ELF-1 (cell line): Measurements from ENCODE around the gene IQGAP3.

Experiments
- DNase-seq: peaks from one replicate; pipeline ENCODE4 v3.0.0-alpha.2; 2016; ENCODE audit warnings: low read depth, low spot score

The IQGAP3 gene

DNA sequence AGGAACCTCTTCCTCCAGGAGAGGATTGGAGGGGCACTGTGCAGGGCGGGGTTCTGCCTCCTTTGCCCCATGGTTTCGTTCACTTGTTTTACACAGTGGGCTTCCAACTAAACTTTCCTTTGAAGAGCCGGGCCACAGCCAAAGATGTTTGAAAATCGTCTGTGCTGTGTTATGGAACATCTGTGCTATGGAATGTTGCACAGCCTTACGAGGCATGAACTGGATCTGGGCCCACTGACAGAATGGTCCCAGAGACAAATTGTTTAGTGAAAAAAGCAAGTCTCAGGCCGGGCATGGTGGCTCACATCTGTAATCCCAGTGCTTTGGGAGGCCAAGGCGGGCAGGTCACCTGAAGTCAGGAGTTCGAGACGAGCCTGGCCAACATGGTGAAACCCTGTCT lies 59.2 kb downstream of the IQGAP3 start:
- no peak for DNase-seq

DNA sequence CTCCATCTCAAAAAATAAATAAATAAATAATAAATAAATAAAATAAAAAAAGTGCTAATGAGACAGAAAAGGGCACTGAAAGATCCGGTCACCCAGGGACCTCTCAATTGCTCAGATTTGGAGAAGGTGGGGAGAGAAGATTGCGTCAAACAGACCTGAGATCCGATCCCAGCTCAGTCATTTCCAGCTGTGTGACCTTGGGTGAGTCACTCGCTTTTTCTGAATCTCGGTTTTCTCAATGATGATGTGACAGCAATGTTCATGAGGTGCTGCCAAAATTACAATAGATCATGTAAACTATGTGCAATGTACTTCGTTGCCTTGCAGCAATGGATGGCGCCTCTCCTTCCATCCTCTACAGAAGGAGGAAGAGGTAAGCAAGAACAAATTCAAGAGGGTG lies 60.7 kb downstream of the IQGAP3 start:
- DNase-seq = no peak

DNA sequence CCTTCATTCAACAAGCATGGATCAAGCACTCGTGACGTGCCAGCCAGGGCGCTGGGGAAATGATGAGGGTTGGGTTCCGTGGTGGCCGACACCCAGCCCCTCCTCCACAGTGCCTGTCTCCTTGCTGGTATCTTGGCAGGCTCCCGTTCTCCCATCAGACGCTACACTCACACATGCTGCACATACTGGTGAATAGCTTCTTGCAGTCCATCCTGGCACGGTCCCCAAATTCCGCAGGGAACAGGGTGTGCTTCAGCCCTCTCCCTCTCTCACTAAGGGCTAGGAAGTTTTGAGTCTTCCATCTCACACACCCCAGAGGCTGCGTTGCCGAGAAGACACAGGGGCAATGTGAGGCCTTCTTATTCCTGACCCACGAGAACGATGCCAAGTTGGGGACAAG lies 61.7 kb downstream of the IQGAP3 start:
- no peak for DNase-seq

DNA sequence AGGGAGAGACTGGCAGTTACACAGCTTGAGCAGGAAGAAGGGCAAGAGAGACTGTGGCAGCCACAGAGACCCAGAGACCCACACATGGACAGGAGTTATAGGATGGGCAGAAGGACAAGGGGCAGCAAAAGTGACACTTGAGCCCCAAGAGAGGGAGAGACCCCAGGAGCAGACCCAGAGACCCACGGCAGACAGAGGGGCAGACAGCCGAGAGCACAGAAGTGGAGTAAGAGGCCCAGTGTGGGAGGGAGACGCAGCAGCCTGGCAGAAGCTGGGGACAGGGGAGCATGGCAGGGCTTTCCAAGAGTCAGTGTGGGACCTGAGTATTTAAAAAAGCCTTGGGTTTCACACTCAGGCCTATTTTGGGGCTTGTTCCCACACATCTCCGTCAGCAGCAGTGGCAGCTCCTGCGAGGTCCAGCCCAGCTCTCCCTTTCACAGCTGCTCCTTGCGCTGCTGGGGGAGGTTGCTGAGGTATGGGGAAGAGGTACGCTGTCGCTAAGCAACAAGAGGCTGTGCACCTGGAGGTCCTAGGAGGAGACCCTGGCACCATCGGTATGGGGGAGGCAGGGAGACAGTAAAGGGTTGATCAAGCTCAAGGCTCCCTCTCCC lies 62.8 kb downstream of the IQGAP3 start:
- DNase-seq = no peak

DNA sequence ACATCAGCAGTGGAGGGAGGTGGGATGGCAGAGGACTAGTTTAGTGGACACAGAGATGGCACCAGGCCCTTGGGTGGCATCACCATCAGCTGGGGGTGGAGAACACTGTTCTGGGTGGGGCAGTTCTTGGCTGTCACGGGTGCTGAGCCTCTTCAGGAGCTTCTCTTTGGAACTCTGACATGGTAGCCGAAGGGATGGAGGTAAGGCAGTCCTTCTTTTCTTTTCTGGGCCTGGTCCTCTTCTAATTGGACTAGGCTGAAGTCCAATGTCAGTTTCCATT lies 63.5 kb downstream of the IQGAP3 start:
- DNase-seq = no peak

DNA sequence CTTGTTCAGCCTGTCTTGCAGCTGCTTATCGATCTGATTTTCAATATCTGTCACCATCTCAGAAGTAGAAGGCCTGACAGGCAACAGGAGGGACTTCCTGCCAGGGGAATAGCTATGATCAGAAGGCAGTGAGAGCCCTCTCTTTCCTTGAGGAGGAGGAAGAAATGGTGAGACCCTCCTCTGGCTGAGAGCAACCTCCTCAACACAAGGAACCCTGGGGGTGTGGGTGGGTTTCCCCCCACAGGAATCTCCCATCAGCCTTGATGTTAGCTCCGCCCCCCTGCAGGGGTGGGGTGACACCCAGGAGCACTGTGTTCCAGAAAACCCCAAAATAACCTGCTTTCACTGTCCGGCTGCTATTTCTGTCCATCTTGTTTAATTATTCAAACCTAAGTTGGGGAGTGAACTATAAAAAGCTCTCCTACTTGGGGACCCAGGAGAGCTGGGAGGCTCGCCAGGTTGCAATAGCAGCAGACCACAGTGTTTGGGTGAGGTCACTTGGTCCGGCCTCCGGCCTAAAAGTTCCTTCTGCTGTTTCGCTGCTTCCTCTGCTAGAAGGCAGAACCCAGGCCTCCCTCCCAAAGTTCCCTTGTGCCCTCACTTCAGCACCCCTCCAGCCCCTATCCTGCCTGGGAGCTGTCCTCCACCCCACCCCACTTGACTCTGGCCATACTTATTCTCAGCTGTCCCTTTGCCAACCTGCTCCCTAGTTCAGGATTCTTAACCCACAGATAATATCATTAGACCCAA lies 64.0 kb downstream of the IQGAP3 start:
- DNase-seq = no peak

DNA sequence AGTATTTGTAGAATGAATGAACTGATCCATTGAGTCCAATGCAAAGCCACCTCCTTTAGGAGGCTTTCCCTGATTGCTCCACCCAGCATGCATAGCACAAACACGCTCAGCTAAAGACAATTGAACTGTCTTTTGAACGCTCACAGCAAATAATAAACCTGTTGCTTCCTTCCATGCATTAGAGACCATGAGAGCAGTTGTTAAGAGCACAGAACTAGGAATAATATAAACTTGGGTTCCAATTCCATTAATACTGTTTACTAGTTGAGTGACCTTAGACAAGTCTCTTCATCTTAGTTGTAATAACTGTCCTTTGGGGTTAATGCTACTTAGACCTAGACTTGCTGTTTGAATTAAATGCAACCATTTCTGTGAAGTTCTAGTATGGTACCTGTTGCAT lies 65.9 kb downstream of the IQGAP3 start:
- DNase-seq = no peak

DNA sequence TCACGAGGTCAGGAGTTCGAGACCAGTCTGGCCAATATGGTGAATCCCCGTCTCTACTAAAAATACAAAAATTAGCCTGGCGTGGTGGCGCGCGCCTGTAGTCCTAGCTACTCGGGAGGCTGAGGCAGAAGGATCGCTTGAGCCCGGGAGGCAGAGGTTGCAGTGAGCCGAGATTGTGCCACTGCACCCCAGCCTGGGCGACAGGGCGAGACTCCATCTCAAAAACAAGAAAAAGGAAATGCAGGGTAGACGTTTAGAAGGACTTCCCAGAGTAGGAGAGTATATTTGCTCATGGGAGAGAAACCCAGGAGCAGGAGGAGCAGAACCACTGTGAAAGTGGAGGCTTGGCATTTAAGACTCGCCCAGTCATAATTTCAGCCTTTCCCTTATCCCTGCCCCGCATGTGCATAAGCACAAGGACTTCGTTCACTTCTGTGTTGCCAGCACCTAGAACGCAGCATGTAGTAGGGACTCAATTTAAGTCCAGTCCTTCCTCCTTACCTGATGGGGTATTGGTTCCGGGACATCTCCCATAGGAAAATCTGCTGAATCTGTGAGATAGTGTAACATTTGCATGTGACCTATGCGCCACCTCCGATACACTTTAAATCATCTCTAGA lies 66.6 kb downstream of the IQGAP3 start:
- DNase-seq = no peak

DNA sequence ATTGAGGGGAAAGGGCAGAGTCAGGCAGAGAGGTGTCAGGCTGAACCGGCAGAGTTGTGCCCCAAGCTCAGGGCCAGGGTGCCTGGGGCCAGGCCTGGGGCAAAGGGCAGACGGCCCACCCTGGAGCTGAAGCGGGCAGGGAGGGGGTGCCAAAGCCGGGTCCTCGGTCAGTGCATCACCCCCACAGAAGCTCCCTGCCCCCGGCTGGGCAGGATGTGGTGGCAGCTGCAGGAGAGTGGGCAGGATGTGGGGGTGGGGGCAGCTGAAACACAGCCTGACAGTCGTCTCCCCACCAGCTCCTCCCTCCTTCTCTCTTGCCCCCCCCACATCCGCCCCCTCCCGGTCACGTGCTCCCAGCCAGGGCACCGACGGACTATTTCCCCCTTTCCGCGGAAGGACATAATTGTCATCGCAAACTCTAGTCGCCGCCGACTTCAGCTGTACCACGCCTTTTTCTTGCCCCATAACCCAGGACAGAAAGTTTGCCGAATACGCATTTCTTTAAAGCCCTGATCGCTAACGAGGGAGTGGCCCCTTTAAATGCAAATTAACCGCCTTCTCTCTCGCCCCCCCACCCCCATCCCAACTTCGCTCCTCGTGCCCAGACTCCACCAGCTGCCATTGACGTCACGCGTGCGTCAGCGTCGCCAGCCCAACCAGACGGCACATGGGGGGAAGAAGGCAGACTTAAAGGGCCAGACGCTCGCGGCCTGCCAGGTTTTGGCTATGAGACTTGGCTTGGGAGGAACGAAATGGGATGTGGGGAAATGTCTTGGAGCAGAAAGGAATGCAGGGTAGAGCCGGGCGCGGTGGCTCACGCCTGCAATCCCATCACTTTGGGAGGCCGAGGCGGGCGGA lies 67.3 kb downstream of the IQGAP3 start:
- peak; percentile 97 for DNase-seq

DNA sequence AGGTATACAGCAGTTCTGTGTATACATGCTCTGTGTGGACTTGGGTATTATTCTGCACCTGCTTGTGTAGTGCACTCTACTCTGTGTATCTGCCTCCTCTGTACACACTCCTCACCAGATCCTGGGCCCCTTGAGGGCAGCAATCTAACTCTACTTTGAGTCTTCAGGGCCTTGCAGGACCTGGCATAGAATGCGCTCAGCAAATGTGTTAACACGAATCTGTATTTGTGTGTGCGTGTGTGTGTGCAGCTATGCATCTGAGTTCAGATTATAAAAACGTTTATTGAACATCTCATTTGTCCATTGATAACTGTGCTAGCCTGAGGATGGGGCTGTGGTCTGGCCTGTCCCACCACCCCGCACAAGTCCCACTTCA lies 67.9 kb downstream of the IQGAP3 start:
- no peak for DNase-seq

DNA sequence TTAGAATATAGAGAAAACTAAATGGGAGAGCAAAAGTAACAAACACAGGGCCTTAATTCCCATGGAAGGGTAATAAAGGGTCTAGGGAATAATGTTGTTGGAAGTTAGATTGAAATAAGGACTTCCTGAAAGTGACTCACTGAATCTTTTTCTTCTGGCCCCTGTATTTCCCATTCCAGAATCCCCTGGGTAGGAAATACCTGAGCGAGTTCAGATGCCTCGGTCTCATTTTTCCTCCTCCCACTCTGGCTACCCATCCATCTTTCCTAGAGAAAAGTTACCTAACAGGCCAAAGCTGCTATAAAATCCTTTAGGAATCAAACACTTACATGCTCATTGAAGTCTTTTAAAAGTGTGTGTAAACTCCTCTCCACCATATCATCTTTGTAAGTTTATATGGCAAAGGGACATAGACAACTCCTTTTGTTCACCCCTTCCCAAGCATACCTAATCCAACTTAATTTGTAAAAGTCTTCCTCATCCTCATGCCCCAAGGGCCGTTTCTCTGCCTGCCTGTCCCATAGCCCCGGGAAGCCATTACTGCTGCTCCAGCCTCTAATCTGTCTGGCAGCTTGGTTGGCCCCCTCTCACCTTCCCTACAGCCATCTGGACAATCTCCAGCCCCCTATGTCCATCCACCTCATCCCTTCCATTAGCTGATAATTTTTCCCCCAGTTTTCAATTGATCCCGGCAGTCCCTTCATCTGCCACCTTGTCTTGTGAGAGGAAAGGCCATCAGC lies 68.5 kb downstream of the IQGAP3 start:
- peak; percentile 25 for DNase-seq

DNA sequence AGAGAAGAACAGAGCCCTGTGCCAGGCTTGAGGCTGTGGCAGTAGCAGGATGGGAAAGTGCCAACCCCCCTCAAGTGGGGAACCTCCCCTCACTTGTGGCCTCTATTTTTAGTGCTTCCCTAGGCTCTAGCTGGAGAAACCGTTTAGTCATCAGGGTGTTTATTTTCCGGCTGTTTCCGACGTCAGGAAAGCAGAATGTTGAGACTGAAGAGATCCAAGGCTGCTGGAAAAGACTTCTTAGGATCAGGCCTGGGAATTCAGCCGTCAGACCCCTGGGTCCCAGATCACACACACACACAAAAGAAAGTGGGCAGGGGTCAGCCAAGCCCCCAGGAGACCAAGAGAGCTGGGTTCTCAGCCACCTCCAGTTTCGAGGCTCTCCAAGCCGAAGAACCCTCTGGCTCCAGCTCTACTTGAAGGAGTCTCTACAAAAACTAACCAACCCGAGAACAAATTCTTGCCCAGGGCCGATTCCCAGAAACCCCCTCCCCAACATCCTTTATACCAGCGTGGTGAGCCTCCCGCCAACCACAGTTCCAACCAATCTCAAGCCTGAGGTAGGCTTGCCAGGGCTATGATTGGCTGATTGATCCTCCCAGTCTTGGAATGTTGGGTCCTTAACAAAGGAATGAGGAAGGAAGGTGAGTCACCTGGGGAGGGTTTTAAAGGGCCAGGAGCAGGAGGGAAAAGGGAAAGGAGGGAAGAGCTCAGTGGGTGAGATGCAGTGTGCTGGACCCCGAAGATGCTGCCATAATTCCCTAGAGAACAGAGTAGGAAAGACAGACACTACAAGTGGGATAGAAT lies 69.3 kb downstream of the IQGAP3 start:
- DNase-seq = peak; percentile 93

DNA sequence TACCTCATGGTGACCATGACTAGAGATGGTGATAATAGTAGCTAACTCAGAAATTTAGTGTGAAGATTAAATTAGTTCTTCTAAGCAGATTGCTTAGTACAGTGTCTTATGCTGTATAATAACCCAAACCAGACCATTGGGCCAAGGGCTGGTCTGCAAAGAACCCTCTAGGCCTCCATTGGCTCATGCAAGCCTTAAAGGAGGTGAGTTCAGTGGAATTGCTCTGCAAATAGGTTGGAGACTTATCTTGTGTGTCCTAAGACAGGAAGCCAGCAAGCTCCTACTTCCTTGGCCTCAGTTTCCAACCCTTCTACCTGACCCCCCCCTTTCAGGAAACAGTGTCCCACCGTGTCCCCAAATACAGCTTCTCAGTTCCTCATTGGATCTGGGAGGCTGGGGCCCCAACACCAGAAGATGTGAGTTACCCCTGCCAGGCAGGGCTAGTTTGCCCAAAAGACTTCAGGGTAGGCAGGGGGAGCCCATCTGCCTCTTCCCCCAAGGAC lies 69.9 kb downstream of the IQGAP3 start:
- no peak for DNase-seq

DNA sequence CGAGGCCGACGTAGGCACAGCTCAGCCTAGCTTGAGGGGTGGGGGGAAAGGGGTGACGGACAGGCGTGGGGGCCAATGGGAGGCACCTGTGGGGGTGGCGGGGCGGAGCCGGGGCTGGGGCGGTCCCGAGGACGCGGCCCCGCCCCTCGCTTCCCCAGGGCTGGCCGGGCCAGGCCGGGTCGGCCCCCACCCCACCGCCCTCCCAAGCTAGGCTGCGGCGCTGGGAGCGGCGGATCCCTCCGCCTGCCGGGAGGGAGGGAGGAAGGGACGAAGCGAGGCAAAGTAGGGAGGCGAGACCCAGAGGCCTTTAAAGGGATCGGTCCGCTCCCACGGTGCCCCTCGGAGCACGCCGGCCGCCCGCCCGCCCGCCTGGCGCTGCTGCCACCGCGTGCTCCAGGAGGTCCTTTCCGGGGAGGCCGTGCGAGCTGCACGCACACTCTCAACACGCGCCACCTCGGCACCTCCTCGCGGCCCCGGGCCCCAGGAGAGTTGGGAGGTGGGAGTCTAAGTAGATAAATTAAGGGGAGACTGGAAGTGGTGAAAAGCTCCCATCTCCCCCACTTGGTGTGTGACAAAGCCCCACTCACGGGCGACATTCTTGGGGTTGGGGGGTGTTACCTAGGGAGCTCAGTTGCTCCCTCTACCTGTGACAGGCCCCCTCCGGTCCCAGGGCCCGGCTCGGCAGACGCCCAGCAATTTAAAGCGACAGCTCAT lies 71.4 kb downstream of the IQGAP3 start:
- peak; percentile 92 for DNase-seq

DNA sequence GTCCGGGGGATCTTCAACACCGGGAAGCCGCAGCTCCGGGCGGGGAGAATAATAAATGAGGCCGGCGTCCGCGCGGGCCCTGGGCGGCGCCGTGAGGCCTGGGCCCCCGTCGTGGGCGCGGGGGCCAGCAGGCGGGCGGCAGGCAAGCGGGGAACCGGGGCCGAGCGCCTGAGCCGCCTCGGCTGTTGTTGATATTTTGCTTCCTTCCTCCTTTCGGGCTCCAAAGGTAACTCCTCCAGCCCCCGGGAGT lies 71.9 kb downstream of the IQGAP3 start, which contains the start of gene MEF2D:
Gene MEF2D, minus strand, starts transcription at position 233 of the 250 bp plus-strand sequence. CDS start 17,483 bp downstream, outside the sequence.
- DNase-seq = no peak

DNA sequence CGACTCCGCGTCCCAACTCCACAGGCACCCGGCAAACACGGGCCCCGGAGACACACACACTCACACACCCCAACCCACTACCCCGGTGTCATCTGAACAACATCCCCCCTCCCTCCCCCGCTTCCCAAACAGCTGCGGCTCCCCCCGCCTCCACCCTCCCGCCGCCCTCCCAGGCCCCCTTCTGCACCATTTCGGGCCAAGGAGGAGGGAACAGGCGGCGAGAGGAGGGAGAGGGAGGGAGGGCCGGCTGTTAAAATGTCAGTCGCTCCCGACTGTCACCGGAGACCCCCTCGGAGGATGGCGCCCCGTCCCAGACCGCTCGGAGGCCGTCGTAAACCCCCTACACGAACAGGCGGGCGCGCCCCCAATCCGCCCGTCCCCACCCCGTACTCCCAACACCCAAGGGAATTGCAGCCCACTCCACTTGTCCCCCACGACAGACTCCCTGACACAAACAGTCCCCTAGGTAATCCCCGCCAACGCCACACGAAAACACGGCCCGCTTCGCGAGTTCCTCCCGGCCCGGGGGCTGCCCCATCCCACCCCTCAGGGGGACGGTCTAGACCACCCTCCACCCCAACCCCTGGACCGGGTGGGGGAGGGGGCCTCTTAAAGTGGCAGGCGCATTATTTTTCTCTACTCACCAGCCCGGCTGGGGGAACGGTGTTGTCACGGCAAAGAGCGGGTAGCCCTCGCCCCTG lies 72.4 kb downstream of the IQGAP3 start:
- DNase-seq = no peak

DNA sequence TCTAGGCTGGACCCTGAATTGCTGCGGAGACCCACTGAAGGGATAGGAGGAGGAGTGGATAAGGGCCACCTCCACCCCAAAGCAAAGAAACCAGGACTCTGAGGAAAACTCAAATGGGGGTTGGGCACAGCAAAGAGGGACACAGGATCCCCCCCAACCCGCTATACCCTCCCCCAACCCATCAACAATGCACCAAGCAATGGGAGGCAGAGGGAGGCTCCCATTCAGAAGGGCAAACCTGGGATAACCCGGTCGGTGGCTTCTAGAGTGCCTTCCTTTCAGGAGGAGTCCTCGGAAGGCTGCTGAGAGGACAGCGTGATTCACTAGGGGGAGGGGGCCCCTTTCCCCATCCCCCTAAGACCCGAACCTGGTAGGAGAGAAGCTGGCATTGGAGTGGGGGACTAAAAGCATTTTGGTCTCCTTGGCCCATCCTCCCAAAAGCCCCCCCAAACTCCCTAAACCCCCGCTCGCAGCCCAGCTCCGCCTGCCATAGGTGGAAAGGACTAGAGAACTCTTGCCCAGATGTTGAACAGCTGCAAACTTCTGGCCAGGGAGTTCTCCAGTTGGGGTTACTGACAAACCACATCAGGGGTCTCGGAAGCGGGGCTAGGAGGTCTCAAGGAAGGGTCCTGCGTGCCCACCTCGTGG lies 73.0 kb downstream of the IQGAP3 start:
- DNase-seq = peak; percentile 22

DNA sequence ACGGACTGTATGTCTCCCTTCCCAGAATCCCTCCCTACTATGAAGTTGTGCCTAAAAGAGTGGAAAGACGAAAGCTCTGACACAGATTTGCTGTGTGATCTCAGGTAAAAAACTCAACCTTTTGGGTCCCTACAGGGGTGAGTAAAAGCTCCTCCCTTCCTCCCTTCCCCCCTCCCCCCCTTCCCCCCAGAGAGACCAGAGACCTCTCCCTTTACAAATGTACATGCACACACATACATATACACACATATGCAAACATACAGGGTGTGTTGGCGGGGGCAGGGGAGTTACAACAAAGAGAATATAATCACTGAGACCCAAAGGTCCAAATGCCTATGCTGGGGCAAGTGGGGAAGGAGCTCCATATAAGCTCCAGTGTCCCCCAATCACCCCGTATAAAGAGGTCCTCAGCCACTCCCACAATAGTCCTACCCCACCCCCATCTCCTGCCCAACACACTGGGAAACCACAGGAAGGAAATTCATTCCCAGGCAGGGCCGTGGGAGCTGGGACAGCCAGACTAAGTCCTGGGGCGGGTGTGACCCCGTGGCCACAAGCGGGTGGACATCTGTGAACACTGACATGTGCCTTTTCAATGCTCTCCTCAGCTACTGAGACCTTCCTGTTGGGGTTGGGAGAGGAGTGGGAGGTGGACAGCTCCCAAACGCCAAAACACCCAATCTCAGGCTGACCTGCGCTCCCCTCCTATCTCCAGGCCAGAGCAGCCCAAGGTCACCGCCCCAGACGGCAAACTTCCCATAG lies 73.8 kb downstream of the IQGAP3 start:
- peak; percentile 52 for DNase-seq
